ENCODE measurements around the gene PDZD2.

DNA sequence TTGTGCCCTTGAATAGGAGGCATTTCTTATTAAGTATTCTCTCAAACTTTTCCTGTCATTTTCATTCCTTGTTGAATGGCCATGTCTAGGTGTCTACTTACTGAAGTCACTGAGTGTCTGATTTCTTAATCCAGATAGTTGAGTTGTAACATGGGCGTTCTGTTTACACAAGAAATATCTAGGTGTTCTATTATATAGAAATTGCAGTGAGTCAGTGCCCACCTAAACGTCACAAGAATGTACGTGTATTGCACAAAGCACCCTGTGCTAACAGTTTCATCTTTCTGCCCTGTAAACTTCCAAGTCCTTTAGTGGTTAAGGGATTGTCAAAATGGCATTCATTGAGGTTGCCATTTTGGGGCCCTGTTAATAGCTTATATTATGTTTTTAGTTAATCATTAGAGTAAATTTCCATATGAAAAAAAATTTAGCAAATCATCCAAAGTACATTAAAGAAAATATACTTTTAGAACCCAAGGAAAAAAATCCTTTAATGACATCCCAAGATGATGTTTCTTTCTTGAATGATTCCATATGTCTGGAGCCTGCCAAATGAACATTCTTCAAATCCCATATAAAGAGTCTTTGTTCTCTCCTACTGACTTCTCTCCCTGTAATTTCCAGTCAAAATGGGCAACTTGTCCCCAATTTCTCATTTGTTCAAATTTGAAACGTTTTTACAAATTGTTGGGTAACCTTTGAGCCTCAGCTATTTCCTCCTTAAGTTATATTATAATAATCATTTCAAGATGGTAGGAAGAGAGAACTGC, 421.0 kb downstream of the PDZD2 start:
- TF ChIP-seq, protein P1, sequence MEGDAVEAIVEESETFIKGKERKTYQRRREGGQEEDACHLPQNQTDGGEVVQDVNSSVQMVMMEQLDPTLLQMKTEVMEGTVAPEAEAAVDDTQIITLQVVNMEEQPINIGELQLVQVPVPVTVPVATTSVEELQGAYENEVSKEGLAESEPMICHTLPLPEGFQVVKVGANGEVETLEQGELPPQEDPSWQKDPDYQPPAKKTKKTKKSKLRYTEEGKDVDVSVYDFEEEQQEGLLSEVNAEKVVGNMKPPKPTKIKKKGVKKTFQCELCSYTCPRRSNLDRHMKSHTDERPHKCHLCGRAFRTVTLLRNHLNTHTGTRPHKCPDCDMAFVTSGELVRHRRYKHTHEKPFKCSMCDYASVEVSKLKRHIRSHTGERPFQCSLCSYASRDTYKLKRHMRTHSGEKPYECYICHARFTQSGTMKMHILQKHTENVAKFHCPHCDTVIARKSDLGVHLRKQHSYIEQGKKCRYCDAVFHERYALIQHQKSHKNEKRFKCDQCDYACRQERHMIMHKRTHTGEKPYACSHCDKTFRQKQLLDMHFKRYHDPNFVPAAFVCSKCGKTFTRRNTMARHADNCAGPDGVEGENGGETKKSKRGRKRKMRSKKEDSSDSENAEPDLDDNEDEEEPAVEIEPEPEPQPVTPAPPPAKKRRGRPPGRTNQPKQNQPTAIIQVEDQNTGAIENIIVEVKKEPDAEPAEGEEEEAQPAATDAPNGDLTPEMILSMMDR (IDR thresholded peaks at IDR 0.05) = no peak
- no peak for TF ChIP-seq ZFX (IDR thresholded peaks at IDR 0.05; ENCODE audit: borderline replicate concordance)

Measured in 22Rv1 (cell line).